HG03378 (cell line): ENCODE data around the gene SH3RF2.

Experiments
- ATAC-seq: cut with Tn5 transposase; IDR thresholded peaks from one replicate; pipeline ENCODE4 v1.9.1; 2021; ENCODE audit warnings: mild to moderate bottlenecking, moderate library complexity; ENCODE audit not compliant: unreplicated experiment

Gene SH3RF2

DNA sequence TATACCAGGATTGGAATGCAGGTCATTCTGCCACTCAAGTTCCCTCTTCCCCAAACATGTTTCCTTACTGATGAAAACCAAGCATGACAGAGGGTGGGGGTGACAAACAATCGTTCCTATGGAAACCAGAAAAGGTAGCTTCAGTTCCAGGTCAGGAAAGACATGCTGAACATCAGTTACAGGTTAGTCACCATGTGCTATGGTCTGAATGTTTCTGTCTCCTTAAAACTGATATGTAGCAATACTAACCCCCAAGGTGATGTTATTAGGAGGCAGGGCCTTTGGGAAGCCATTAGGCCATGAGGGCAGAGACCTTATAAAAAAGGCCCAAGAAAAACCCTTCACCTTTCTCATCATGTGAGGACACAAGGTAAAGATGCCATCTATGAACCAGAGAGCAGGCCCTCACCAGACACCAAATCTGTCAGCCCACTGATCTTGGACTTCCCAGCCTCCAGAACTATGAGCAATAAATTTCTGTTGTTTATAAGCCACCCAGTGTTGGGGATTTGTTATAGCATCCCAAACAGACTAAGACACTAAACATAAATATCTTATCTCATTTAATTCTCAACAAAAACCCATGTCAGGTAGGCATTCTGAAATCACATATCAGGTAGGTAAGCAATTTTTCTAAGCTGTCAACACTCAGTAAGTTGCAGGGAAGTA, 15.7 kb upstream of the SH3RF2 start:
- no peak for ATAC-seq

DNA sequence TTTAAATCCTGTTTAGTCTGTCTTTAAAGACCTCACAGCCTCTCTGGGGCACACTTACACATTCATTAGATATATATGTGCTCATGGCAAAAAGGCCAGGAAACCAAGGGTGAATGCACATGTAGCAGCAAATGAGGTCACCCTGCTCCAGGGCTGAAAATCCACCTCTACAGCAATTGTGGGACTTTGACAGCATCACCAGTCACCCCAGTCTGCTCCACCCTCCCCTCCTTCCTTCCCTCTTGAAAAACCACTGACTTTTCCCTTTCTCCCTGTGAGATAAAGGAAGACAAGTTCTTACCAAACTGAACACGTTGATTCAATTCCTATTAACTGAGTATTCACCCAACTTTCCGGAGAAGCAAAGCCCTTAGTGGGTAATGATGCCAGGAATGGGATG, 15.2 kb upstream of the SH3RF2 start:
- ATAC-seq, result no peak

DNA sequence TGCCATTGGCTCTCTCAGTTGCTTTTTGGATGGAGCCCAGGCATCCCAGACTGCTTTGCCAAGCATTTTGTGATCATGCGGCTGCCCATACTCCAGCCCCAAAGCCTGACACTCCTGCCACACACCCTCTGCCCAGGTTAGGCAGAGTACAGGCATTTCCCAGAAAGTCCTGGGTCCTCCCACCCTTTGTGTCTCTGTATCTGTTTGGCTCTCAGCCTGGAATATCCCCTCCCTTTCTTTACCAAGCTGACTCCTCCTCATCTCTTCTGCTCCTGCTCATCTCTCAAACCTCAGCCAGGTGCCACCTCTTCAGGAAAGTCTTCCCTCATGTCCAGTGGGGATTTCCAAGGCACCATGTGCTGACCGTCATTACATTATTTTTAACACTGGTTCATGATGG, 14.3 kb upstream of the SH3RF2 start:
- ATAC-seq, result no peak

DNA sequence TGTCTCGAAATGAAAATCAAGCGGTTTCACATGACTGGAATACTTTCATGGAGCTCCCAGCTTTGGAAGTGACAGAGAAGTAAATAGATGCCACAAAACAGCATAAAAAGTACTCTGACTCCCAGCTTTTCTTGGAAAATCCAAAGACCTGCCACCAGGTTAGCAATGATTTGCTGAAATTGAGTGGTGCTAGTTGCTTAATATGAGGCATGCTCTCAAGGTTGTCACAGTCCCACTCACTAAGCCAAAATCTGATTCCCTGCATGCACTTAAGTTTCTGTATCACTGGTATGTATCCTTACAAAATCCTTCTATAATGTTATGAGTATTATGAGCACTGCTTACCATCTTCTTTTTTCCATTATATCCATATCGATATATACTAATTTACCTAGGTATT, 13.0 kb upstream of the SH3RF2 start:
- no peak for ATAC-seq

DNA sequence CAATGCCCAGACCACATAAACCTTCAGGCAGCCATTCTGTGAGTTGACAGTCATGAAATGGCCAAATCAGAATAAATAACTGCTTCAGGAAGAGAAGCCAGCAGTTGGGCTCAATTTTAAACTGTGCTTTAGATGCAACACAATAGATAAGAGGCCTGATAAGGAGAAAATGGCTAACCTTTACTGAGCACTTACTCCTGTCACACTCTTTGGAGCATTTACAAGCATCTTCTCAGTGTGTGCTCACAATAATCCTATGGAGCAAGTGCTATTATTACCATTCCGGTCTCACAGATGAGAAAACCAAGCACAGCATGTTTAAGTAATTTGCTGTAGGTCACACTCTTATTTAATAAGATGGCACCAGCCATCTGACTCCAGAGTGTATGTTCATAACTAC, 11.5 kb upstream of the SH3RF2 start:
- no peak for ATAC-seq

DNA sequence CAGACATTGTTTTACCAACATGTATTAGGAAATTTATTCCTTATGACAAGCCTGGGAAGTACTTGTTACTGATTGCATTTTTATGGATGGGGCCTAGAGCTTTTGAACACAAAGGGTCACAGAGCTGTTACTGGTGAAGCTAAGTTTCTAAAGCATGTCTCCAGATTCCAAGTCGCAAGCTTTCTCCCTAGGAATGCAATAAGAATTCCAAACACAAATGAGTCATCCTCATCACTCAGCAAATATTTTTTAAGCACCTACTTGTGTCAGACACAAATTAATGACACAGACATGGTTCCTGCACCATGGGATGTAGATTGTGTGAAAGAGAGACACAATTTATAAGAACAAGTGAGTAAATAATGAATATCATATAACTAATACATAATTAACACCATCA, 11.0 kb upstream of the SH3RF2 start:
- no peak for ATAC-seq

DNA sequence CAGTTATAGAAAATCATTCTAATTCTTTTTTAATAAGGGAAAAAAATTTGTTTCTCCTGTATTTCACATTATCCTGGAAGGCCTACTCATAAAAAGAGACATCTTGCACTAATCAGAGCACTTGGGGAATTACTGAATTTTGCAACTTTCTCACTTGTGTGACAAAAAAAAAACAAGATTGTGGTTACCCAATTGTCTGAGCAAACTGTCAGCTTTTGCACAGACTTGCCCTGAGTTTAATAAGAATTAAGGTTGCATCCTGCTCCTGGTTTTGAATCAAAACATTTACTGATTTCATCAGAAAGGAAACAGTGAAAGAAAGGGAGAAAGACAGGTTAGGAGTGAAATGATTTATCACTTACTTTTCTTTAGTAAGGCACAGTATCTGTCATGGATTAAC, 10.6 kb upstream of the SH3RF2 start:
- no peak for ATAC-seq

DNA sequence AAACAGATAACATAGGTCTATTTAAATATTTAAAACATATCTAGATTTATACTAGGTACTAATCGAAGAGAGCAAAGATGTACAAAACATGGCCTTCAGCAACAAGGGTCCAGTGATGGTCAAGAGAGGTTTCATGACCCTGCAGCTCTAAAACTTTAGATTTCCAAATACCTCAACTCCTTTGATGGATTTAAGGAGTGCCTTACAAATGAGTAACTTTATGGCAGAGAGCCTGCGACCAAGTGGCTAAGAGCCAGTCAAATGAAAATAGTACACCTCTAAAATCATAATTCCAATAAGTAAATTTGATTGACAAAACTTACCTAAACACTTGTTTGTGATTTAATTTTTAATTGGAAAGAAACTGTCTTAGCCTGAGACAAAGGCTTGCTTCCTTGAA, 4.7 kb upstream of the SH3RF2 start:
- ATAC-seq, result no peak

DNA sequence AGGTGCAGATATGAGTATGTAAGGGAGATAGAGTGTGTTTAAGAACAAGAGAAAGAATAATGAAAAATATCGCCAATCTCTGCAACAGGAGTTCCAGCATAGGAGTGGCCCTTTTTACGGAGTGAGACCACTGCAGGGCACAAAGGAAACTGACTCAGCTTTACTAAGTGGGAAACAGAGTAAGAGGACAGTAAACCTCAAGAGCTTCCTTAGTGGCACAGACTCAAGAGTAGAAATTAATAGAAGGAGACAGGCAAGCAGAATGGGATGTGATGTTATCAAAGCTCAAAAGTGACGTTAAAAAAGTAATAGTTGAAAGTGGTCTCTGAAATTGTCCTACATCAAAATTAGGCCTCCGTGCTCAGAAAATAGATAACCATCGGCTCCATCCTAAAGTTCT, 2.1 kb upstream of the SH3RF2 start:
- no peak for ATAC-seq

DNA sequence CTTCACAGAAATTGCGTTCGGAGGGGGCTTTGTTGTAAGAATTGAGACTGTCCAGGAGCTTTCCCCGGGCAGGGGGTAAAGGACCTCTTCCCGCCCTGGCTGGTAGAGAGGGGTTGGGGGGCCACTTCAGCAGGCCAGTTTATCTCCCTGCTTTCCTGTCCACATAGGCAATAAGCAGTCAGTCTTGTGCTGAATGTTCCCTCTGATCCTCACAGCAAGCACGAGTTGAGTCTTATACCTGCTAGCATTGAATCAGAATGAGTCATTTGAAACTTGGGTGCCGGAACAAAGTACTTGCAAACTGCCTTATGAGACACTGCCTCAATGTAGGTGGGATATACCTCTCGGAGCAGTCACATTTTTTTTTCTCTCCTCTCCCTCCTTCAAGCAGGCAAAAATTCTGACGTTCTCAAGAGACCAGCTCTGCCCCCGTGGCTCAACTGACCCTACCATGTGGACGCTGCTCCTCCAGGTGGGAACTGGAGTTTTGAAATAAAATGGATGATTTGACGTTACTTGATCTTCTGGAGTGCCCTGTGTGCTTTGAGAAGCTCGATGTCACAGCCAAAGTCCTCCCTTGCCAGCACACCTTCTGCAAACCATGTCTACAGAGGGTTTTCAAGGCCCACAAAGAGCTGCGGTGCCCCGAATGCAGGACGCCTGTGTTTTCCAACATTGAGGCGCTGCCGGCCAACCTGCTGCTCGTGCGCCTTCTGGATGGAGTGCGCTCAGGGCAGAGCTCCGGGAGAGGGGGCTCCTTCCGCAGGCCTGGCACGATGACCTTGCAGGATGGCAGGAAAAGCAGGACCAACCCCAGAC, 1.3 kb downstream of the SH3RF2 start:
- ATAC-seq, result no peak

DNA sequence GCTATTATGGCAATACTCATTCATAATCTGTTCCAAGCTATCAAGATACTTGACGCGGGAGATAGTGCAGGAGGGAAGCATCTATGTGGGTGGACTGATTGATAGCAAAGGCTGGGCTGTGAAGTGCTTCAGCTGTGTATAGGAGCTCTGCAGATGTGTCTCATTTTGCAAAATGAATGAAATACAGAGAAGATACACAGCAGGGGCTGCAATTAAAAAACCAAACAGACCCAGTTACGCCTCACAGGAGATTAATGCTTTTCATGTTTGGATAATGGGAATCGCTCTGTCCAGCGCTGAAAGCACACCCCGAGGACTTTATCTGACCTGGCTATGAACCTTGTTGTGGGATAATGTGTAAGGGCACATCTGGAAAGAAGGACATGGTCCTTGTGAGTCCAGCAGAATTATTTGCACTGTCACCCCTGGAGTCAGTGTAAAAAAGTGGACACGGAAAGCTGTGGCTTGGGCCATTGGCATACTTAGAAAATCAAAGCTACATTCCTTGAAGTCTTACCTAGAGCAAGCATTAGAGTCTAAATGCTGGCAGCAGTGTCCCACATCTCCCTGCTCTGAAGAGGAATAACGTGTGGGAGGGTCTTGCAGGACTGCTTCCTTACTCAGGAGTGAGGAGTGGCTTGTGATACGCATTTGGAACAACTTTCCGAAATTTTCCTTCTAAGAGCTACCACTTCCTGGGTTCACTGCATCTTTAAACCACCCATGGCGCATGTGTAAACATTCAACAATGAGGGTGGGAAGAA, 2.6 kb downstream of the SH3RF2 start:
- ATAC-seq, result no peak

DNA sequence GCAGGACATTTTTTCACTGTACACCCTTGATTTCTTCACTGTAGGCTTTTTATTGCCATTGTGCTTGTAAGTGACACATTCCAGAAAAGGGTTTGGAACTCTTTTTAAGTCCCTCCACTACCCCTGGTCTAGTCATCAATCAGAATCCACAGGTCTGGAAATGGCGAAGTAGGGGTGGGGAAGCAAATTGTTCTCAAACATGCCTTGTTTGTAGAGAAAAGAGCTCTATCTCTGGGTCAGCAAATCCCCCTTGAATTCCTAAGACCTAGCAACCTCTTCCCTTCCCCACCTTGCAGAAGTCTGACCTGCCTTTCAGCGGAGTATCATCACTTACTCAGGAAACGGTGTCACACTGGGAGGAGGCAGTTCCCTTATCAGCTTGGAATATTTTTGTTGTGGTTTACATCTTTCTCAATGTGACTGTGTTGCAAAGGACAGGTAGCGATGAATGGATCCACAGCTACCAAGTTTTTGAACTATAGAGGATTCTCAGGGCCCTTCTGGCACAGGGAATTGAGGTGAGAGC, 3.2 kb downstream of the SH3RF2 start:
- no peak for ATAC-seq

DNA sequence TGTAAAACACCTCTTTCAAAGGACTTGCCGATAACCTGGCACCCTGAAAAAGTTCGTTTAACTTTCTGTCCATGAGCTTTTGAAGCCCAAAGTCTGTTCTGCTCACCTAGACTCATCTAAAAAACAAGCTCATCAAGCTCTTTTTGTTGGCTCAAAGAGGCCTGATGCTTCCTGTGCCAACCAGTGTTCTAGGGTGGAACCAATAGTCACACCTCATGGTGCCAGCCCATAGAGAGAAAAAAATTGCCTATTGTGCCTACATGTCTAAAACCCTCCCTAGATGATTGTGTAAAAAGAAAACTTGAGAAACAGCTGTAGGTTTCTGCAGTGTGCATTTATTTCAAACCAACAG, 4.7 kb downstream of the SH3RF2 start:
- no peak for ATAC-seq

DNA sequence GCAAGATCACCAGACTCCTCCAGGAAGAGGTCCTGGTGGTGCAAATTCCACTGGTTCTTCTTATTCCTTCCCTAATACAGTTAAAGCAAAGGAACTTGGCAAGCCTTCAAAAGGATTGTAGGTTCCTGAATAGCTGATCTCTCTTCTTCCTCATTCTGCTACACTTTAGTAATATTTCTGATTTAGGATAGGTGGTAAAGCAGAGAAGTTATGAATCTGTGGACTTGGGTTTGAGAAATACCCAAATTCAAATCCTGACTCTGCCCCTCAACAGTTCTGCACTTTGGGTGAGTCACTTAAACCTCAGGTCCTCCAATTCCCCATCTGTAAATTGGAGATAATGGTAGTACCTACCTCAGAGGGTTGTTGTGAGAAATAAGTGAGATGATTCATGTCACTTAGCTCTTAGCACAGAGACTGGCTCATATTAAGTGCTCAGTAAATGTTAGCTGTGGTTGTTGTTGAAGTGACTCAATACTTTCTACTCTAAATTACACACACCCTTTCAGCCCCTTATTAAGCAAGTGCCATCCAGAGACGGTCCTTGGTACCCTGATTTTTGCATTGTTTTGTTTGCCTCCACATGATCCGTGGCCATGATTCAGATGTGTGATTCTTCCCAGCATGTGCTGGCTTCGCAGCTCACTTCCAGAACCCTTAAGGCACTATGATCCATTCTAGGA, 5.2 kb downstream of the SH3RF2 start:
- no peak for ATAC-seq

DNA sequence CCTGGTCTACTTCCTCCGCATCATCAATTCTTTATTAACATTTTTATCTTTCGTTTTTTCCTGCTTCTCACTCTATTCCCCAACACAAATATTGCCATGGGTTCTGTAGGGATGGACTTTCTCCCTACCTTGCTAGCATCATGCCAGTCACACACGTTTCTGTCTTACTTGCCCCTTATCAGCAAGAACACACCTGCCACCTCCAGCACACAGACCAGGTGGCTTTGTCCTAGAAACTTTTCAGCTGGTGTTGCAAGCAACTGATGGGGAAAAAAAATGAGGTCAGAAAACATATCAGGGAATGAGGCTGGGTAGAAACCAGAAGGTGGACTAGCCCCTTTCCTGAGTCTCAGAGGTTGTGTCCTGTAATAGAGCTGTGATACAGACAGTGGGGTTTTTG, 5.8 kb downstream of the SH3RF2 start:
- no peak for ATAC-seq

DNA sequence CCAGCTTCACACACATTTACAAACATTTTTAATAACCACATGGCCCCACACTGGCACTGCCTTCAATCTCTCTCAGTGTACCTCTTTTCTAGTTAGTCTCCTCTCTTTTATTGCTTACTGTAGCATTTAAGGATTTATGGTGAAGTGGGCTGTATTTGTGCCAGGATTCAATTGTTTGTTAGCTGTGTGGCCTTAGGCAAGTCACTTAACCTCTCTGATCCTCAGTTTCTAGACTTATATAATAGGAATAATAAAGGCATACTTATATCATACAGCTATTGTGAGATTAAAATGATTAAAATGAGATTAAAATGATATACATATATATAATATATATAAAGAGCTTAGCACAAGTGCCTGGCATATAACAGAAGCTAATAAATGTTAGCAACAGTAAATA, 6.4 kb downstream of the SH3RF2 start:
- no peak for ATAC-seq

DNA sequence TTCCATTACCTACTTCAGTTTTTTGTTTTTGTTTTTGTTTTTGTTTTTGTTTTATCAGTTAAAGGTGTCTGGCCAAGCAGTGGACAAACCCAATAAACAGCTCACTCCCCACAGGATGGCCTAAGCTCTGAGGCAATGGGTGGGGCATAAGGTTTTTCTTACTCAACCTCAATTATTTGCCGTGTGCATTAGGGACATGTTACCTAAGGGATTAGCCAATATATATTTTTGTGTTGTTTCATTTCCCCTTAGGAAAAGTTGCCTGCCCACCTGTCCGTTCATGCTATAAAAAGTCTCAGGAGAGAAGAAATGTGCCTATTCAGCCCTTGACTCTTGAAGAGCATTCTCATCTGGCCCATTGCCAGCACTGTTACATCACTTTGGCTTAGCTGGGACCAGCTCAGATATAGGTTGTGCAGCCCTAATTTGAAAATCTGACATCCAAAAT, 7.3 kb downstream of the SH3RF2 start:
- ATAC-seq, result no peak

DNA sequence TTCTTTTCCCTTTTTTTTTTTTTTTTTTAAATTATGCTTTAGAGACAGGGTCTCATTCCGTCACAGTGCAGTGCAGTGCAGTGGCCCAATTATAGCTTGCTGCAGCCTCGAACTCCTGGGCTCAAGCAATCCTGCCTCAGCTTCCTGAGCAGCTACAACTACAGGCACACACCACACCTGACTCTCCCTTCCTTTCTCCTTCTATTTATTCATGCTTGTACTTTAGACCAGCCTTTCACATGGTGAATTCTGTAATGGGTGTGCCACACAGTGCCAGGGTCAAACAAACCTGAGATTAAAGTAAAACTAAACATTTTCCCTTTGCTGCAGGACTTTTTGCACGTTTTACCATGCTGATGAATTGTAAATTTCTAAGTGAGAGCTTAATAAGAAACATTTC, 8.0 kb downstream of the SH3RF2 start:
- no peak for ATAC-seq

DNA sequence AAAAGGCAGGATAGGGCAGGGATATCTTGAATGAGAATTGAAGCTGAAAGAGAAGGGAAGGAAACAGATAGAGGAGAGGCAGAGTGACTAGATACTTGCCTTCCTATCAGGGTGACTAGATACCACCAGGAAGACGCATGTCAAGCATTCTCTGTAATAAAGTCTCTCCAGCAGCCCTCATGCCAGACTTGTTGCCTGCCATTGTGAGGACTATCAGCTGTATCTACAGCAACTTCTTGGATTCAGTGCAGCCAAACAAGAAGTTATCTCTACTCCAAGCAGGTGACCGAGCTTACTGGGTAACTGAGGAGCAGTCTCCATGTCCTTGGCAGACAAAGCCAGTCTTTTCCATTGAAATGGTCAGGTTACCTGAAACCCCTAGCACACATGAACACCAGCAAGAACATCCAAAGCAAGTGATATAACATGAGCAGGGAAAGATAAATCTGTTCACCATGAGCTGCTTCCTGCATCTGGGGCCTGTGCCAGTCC, 9.3 kb downstream of the SH3RF2 start:
- no peak for ATAC-seq

DNA sequence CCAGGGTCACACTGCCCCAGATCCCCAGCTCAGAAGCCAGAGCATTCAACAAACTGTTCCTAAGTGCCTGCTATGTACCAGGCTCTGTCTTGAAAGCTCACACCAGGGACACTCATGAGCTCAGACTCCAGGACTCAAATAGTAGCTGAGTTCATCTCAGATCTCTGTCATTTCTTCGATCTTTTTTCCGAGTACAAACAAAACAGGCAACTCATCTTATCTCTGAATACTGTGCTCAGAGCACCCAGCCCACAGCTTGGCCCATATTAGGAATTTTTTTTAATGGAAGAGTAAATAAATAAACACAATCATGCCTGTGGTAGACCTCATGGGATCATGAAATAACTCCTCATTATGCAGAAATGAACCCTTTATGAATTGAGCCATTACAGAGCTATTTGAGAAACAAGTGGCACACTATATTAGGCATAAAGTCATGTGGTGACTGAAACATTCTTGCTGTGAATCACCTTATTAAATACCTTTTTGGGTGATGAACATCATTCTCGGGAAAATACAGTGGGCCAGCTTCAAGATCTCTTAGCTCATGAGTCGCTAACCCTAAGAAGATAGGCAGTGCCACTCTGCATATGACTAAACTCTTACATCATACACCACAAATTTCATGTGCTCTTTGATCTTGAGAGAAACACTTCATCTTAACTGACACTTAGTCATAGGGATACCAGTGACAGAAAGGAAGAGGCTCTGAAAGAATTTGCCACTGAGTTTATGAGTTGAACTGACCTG, 9.9 kb downstream of the SH3RF2 start:
- peak; percentile 98 for ATAC-seq
